G401 (cell line): ENCODE data around the gene TIMM22. TPM values are rescaled to one million over a fixed set of nuclear protein-coding genes. Genes with fewer than 3 reads are reported as not detected.
"Not testable (repeated sequence)": the region's sequence is repeated elsewhere in the genome, so short reads cannot be mapped to it uniquely, and the experiment has no call there.

Source experiments
- DNase-seq: peaks from one replicate; pipeline ENCODE4 v3.0.0-alpha.2; 2015; ENCODE audit warnings: low spot score
- in situ Hi-C: cut with HindIII; loops from 2 replicates; pipeline ENCODE4 v1.10.0; 2016; ENCODE audit warnings: low sequenced_read_pairs, mixed read lengths
- total RNA-seq: library from RNA; depleted of rRNA; stranded (reverse); fragments of >200 nt; shearing (Covaris generic); gene quantifications from 2 replicates; pipeline ENCODE4 v1.2.3, GENCODE V29; 2014; rRNA removed

The TIMM22 gene
- total RNA-seq, result 25.9 and 27.4 TPM in 2 replicates

GRCh38 chr17:996554-997344, at the start of gene TIMM22:
Gene TIMM22 (plus strand): TSS chr17:997129. CDS start chr17:997143, 14 bp downstream.
- in situ Hi-C loops, result loop anchor here (25.0 kb wide), 1 partner anchor 234 kb away; the partner anchor contains the start of gene GEMIN4

GRCh38 chr17:948284-948852, 48.6 kb upstream of the TIMM22 start:
- in situ Hi-C loops, result no loop called here
- peak; percentile 37 for DNase-seq

More at GRCh38 chr17:996554-997344, at the start of gene TIMM22:
- DNase-seq, result peak; percentile 95

GRCh38 chr17:949623-950303, 47.2 kb upstream of the TIMM22 start:
- in situ Hi-C loops, result no loop called here
- no peak for DNase-seq

GRCh38 chr17:951325-952132, 45.4 kb upstream of the TIMM22 start:
- DNase-seq, result peak; percentile 32

GRCh38 chr17:952592-952991, 44.3 kb upstream of the TIMM22 start:
- DNase-seq, in situ Hi-C loops: not testable (repeated sequence)

More at GRCh38 chr17:951325-952132, 45.4 kb upstream of the TIMM22 start:
- in situ Hi-C loops, result no loop called here

- in situ Hi-C loops, result no loop called here
- DNase-seq, result no peak
Observed at GRCh38 chr17:953767-954166, 43.2 kb upstream of the TIMM22 start.

- in situ Hi-C loops, result no loop called here
- DNase-seq, result peak; percentile 39
Observed at GRCh38 chr17:954431-955164, 42.3 kb upstream of the TIMM22 start.

- in situ Hi-C loops, result no loop called here
- DNase-seq, result no peak
Observed at GRCh38 chr17:956905-957304, 40.0 kb upstream of the TIMM22 start.

- DNase-seq, result no peak
Observed at GRCh38 chr17:957856-958421, 39.0 kb upstream of the TIMM22 start.

GRCh38 chr17:958712-959451, 38.0 kb upstream of the TIMM22 start:
- in situ Hi-C loops, result no loop called here
- no peak for DNase-seq

More at GRCh38 chr17:957856-958421, 39.0 kb upstream of the TIMM22 start:
- in situ Hi-C loops, result no loop called here

GRCh38 chr17:962166-962565, 34.8 kb upstream of the TIMM22 start:
- in situ Hi-C loops, result no loop called here
- DNase-seq, result no peak

GRCh38 chr17:962670-963069, 34.3 kb upstream of the TIMM22 start:
- DNase-seq, result no peak
- in situ Hi-C loops, result no loop called here

- in situ Hi-C loops, result no loop called here
- no peak for DNase-seq
Observed at GRCh38 chr17:964876-965275, 32.1 kb upstream of the TIMM22 start.

- no peak for DNase-seq
- in situ Hi-C loops, result no loop called here
Observed at GRCh38 chr17:965311-965989, 31.5 kb upstream of the TIMM22 start.

- in situ Hi-C loops, result no loop called here
- no peak for DNase-seq
Observed at GRCh38 chr17:967122-967521, 29.8 kb upstream of the TIMM22 start.

- in situ Hi-C loops, result no loop called here
- DNase-seq, result no peak
Observed at GRCh38 chr17:968812-969730, 27.9 kb upstream of the TIMM22 start.
